Neuronal stem cell (in vitro differentiated cells): ENCODE results near the gene TMEM129.

Experiments used
- DNase-seq: peaks from one replicate; pipeline ENCODE4 v3.0.0-alpha.2; 2013; ENCODE audit warnings: low spot score
- H2AFZ ChIP-seq: one replicate; pipeline ENCODE4 v1.6.1; 2013; ENCODE audit warnings: mild to moderate bottlenecking, low read length, inconsistent platforms
- H2AK5ac ChIP-seq: 2 replicates; pipeline ENCODE4 v1.6.1; 2013; ENCODE audit warnings: low read depth, mild to moderate bottlenecking, inconsistent platforms, low read length, moderate library complexity, mixed read lengths
- H2BK120ac ChIP-seq: 2 replicates; pipeline ENCODE4 v1.6.1; 2013; ENCODE audit warnings: low read depth, mild to moderate bottlenecking, inconsistent platforms, low read length, moderate library complexity, mixed read lengths
- H2BK12ac ChIP-seq: one replicate; pipeline ENCODE4 v1.6.1; 2013; ENCODE audit warnings: low read length, inconsistent platforms
- H2BK15ac ChIP-seq: 2 replicates; pipeline ENCODE4 v1.6.1; 2013; ENCODE audit warnings: mild to moderate bottlenecking, low read length, inconsistent platforms, mixed read lengths
- H2BK5ac ChIP-seq: one replicate; pipeline ENCODE4 v1.6.1; 2013; ENCODE audit warnings: inconsistent platforms, mild to moderate bottlenecking, low read length, moderate library complexity
- H3K14ac ChIP-seq: one replicate; pipeline ENCODE4 v1.6.1; 2013; ENCODE audit warnings: low read length, inconsistent platforms
- H3K18ac ChIP-seq: 2 replicates; pipeline ENCODE4 v1.6.1; 2013; ENCODE audit warnings: low read length, inconsistent platforms
- H3K23ac ChIP-seq: 2 replicates; pipeline ENCODE4 v1.6.1; 2013; ENCODE audit warnings: low read depth, mild to moderate bottlenecking, mixed read lengths, low read length, inconsistent platforms; ENCODE audit not compliant: poor library complexity
- H3K27ac ChIP-seq: replicated peaks from 3 replicates; pipeline ENCODE4 v1.5.1; 2013; ENCODE audit warnings: low read length, inconsistent platforms
- H3K27me3 ChIP-seq, 3 experiments: 2 replicates each; pipeline ENCODE4 v1.6.1; 2013; ENCODE audit warnings: low read length in 3 of 3, mild to moderate bottlenecking in 2 of 3, inconsistent platforms in 1 of 3, low read depth in 1 of 3, mixed read lengths in 1 of 3, moderate library complexity in 1 of 3; ENCODE audit not compliant: control insufficient read depth in 3 of 3, insufficient read depth in 3 of 3
- H3K36me3 ChIP-seq, 2 donors: replicated peaks in 1 of 2; 2 replicates each; pipeline ENCODE4 v1.6.1; 2013; ENCODE audit warnings: low read length in 2 of 2; ENCODE audit not compliant: control insufficient read depth in 2 of 2, insufficient read depth in 2 of 2
- H3K4ac ChIP-seq: 2 replicates; pipeline ENCODE4 v1.6.1; 2013; ENCODE audit warnings: inconsistent platforms, mild to moderate bottlenecking, low read length, moderate library complexity
- H3K4me1 ChIP-seq, 2 donors: 1 replicate in 1 of 2; 2 replicates in 1 of 2; pipeline ENCODE4 v1.6.1; 2013; ENCODE audit warnings: low read length in 2 of 2, low read depth in 1 of 2; ENCODE audit not compliant: control insufficient read depth in 2 of 2, insufficient read depth in 1 of 2
- H3K4me2 ChIP-seq: one replicate; pipeline ENCODE4 v1.6.1; 2013; ENCODE audit warnings: mild to moderate bottlenecking, low read length, inconsistent platforms; ENCODE audit not compliant: insufficient read depth, poor library complexity, severe bottlenecking
- H3K4me3 ChIP-seq, 2 donors: 2 replicates each; pipeline ENCODE4 v1.5.1; 2013; ENCODE audit warnings: low read length in 2 of 2, mild to moderate bottlenecking in 2 of 2, inconsistent platforms in 1 of 2, moderate library complexity in 1 of 2
- H3K79me1 ChIP-seq: one replicate; pipeline ENCODE4 v1.6.1; 2013; ENCODE audit warnings: low read depth, mild to moderate bottlenecking, inconsistent platforms, low read length, moderate library complexity
- H3K9ac ChIP-seq: one replicate; pipeline ENCODE4 v1.6.1; 2013; ENCODE audit warnings: mild to moderate bottlenecking, low read depth, low read length, inconsistent platforms; ENCODE audit not compliant: poor library complexity
- H3K9me3 ChIP-seq, 2 donors: replicated peaks in 1 of 2; 2 replicates each; pipeline versions ENCODE3 to v1.6.1; 2013; ENCODE audit warnings: low read length in 2 of 2, mild to moderate bottlenecking in 2 of 2, inconsistent platforms in 1 of 2, low read depth in 1 of 2, mixed read lengths in 1 of 2, moderate library complexity in 1 of 2; ENCODE audit not compliant: control insufficient read depth in 2 of 2, insufficient read depth in 1 of 2
- H4K8ac ChIP-seq: one replicate; pipeline ENCODE4 v1.6.1; 2013; ENCODE audit warnings: low read depth, mild to moderate bottlenecking, inconsistent platforms, low read length, moderate library complexity
- H4K91ac ChIP-seq: one replicate; pipeline ENCODE4 v1.6.1; 2013; ENCODE audit warnings: low read length, low read depth, mild to moderate bottlenecking, inconsistent platforms; ENCODE audit not compliant: poor library complexity
- WGBS, 2 donors: extraction: QIAGEN DNeasy Blood & Tissue Kit; methylation state at CpG; one replicate each; pipeline ENCODE4 v1.1.7; 2013; ENCODE audit warnings: missing lambda C conversion rate in 2 of 2, mixed read lengths in 1 of 2; ENCODE audit not compliant: insufficient read length in 2 of 2, insufficient replicate concordance in 1 of 2; ENCODE audit errors: extremely low coverage in 2 of 2; 5-methylcytosine and 5-hydroxymethylcytosine counted together

The TMEM129 gene

DNA sequence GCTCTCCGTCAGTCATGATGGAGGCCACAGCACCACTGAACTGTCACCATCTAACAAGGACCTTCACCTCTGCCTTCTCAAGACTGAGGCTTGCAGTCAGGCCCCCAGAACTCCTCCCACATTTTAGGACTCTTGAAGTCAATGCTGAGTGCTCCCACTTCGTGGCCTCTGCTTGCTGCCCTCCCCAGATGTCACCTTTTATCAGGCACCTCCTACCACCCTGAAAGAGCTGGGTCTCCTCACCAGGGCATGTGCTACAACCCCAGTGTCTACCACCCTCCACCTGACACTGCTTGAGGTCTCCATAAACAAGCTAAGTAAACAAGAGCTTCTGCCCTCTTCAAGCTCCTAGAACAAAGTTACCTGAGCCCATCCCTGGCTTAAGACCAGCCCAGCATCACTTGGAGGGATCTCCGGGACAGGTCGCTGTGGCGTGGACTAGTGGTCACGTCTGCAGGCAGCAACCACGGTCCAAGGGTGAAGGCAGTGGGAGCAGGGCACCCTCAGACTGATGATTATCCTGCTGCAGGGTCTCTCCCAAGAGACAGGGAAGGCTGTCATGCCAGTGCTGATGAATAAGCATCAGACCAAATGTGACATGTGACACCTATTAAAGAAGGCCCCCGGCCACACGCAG is 29.3 kb downstream of the TMEM129 start:
- no peak overlapping the region for H3K18ac ChIP-seq
- no peak for DNase-seq
- no peaks in the 10 kb centered on the region for H3K9me3 ChIP-seq
- no peak overlapping the region for H3K27ac ChIP-seq
- no peaks in the 10 kb centered on the region for H3K4me1 ChIP-seq
- no peak overlapping the region for H3K14ac ChIP-seq
- no peaks in the 10 kb centered on the region for H3K79me1 ChIP-seq
- H2BK5ac ChIP-seq, result no peak overlapping the region
- H3K9ac ChIP-seq, result peak overlapping the region; percentile 30
- peaks cover 39 to 67% of the 10 kb centered on the region in 2 donors for H3K36me3 ChIP-seq
- no peaks in the 10 kb centered on the region for H3K27me3 ChIP-seq
- no peak overlapping the region for H3K4me2 ChIP-seq
- no peak overlapping the region for H3K4ac ChIP-seq
- H3K4me3 ChIP-seq, result no peak overlapping the region
- no peak overlapping the region for H4K8ac ChIP-seq
- H2BK15ac ChIP-seq, result no peak overlapping the region
- no peak overlapping the region for H3K23ac ChIP-seq
- no peak overlapping the region for H2BK12ac ChIP-seq
- no peak overlapping the region for H2AK5ac ChIP-seq
- no peak overlapping the region for H2BK120ac ChIP-seq
- H2AFZ ChIP-seq, result no peak overlapping the region
- WGBS, 2 donors, result no CpG with 5 or more reads among the region's 9 CpGs
- H4K91ac ChIP-seq, result no peak overlapping the region

DNA sequence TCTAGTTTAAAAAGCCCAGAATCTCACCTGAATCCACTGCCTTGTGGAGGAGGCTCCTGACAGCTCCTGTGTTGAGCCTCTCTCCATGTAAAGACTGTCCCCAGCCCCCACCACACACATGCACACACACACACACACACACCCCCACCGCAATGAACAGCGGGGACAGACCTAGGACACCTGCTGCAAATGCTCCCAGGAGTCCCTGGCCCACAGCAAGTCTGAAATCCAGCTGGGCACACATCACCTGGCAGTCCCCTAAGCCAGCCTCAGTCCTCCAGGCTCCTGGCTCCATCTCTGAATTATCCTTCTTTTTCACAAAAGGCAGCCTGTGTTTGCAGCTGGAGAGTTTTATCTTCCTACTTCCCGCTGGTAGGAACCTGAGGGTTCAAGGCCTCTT is 30.4 kb downstream of the TMEM129 start:
- Histone ChIP-seq H3K27me3 (no peaks in the 10 kb centered on the region), H3K4ac (no peak overlapping the region), H3K27ac (no peak overlapping the region), H3K18ac (no peak overlapping the region), H3K9ac (peak overlapping the region; percentile 64), H3K9me3 (peaks cover 0 to 1% of the 10 kb centered on the region in 2 donors), H2AFZ (no peak overlapping the region), H4K8ac (no peak overlapping the region), H2AK5ac (no peak overlapping the region), H3K36me3 (peaks cover 33 to 56% of the 10 kb centered on the region in 2 donors), H3K4me1 (no peaks in the 10 kb centered on the region), H2BK120ac (no peak overlapping the region), H2BK12ac (no peak overlapping the region), H3K14ac (no peak overlapping the region), H3K23ac (peak overlapping the region; percentile 34), H3K4me3 (no peak overlapping the region), H4K91ac (no peak overlapping the region), H2BK15ac (no peak overlapping the region), H3K79me1 (no peaks in the 10 kb centered on the region), H3K4me2 (no peak overlapping the region), H2BK5ac (no peak overlapping the region)
- no CpG with 5 or more reads among the region's 3 CpGs for WGBS, 2 donors
- DNase-seq, result no peak

DNA sequence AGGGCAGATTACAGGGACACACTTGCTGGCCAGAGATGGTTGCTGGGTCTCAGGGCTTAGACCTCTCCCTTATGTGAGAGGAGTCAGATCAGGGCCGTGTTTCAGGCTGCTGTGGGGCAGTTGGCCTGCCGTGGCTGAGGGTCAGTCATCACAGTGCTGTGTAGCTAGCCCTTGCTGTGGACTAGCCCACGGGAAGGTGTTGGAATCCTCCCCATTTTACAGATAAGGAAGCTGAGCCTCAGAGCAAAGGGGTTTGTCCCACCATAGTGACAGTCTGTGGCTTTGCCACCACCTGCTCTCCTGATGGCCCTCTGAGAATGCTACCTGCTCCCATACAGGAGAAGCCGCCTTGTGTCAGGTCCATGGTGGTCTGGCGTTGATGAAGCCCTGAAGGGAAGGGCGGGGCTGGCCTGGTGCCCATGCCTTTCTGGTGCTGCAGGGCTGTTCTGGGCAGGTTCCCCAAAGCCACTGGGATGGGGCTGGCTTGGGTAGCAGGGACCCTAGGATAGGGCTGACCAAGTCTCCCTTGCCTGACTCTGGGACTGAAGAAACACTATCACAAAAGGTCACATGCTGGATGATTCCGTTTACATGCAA is 34.6 kb downstream of the TMEM129 start:
- H3K4ac ChIP-seq, result no peak overlapping the region
- no CpG with 5 or more reads among the region's 7 CpGs for whole genome bisulfite sequencing, 2 donors

More for the DNA sequence above, 34.6 kb downstream of the TMEM129 start:
- H3K27me3 ChIP-seq, result peaks cover 0 to 17% (median 14%) of the 10 kb centered on the region in 3 experiments
- H2AK5ac ChIP-seq, result no peak overlapping the region
- no peak overlapping the region for H3K9ac ChIP-seq
- no peak overlapping the region for H2BK5ac ChIP-seq
- H3K14ac ChIP-seq, result no peak overlapping the region
- no peak overlapping the region for H2BK120ac ChIP-seq
- H2BK15ac ChIP-seq, result no peak overlapping the region
- no peak for DNase-seq
- H4K8ac ChIP-seq, result no peak overlapping the region
- H3K27ac ChIP-seq, result no peak overlapping the region
- no peak overlapping the region for H3K4me2 ChIP-seq
- no peak overlapping the region for H4K91ac ChIP-seq
- H3K18ac ChIP-seq, result no peak overlapping the region
- no peak overlapping the region for H3K4me3 ChIP-seq
- H3K36me3 ChIP-seq, result peaks cover 12 to 15% of the 10 kb centered on the region in 2 donors
- no peak overlapping the region for H2BK12ac ChIP-seq
- no peak overlapping the region for H3K23ac ChIP-seq
- no peaks in the 10 kb centered on the region for H3K79me1 ChIP-seq
- no peak overlapping the region for H2AFZ ChIP-seq
- peaks cover 0 to 2% of the 10 kb centered on the region in 2 donors for H3K4me1 ChIP-seq
- peaks cover 1 to 3% of the 10 kb centered on the region in 2 donors for H3K9me3 ChIP-seq
